ENCODE measurements around the gene TTC9.

TTC9 gene

GRCh38 chr14:70716958-70717357, 75.2 kb downstream of the TTC9 start:
- no peak for DNase-seq (ENCODE audit: low read depth)
- H3K4me3 ChIP-seq (ENCODE audit: control insufficient read depth, low read depth, low read length): no peak overlapping the region
- no peak for TF ChIP-seq CTCF (IDR thresholded peaks at IDR 0.05; ENCODE audit: control insufficient read depth, insufficient read depth, low read depth, low read length, missing control alignments)

GRCh38 chr14:70718383-70719118, 76.8 kb downstream of the TTC9 start:
- H3K4me3 ChIP-seq (ENCODE audit: control insufficient read depth, low read depth, low read length): no peak overlapping the region
- no peak for TF ChIP-seq CTCF (IDR thresholded peaks at IDR 0.05; ENCODE audit: control insufficient read depth, insufficient read depth, low read depth, low read length, missing control alignments)
- no peak for DNase-seq (ENCODE audit: low read depth)

- DNase-seq (ENCODE audit: low read depth): no peak
- TF ChIP-seq CTCF (IDR thresholded peaks at IDR 0.05; ENCODE audit: control insufficient read depth, insufficient read depth, low read depth, low read length, missing control alignments): no peak
- H3K4me3 ChIP-seq (ENCODE audit: control insufficient read depth, low read depth, low read length): no peak overlapping the region
These were observed 79.8 kb downstream of the TTC9 start for GRCh38 chr14:70721542-70721941.

- DNase-seq (ENCODE audit: low read depth): no peak
- H3K4me3 ChIP-seq (ENCODE audit: control insufficient read depth, low read depth, low read length): no peak overlapping the region
- TF ChIP-seq CTCF (IDR thresholded peaks at IDR 0.05; ENCODE audit: control insufficient read depth, insufficient read depth, low read depth, low read length, missing control alignments): no peak
These were observed 80.7 kb downstream of the TTC9 start for GRCh38 chr14:70722418-70722817.

- no peak for DNase-seq (ENCODE audit: low read depth)
- TF ChIP-seq CTCF (IDR thresholded peaks at IDR 0.05; ENCODE audit: control insufficient read depth, insufficient read depth, low read depth, low read length, missing control alignments): no peak
- no peak overlapping the region for H3K4me3 ChIP-seq (ENCODE audit: control insufficient read depth, low read depth, low read length)
These were observed 81.6 kb downstream of the TTC9 start for GRCh38 chr14:70723276-70723675.

GRCh38 chr14:70724110-70724509, 82.4 kb downstream of the TTC9 start:
- no peak for TF ChIP-seq CTCF (IDR thresholded peaks at IDR 0.05; ENCODE audit: control insufficient read depth, insufficient read depth, low read depth, low read length, missing control alignments)
- no peak for DNase-seq (ENCODE audit: low read depth)
- no peak overlapping the region for H3K4me3 ChIP-seq (ENCODE audit: control insufficient read depth, low read depth, low read length)

Measured in AG09309 (cell line).